Loucy (cell line): Measurements from ENCODE around the gene PTPRT.

Experiments used
- H2AFZ ChIP-seq: fragments of 200-600 bp; sonication (generic); 2 replicates; pipeline ENCODE4 v1.6.0; 2016; ENCODE audit warnings: antibody characterized with exemption, mild to moderate bottlenecking, low read length, moderate library complexity
- H3F3A ChIP-seq: fragments of 200-600 bp; 2 replicates; pipeline ENCODE4 v1.6.0; 2016; ENCODE audit warnings: antibody characterized with exemption, low read depth, mild to moderate bottlenecking
- H3K27me3 ChIP-seq: fragments of 200-600 bp; sonication (generic); 2 replicates; pipeline ENCODE4 v1.6.1; 2014; ENCODE audit warnings: low read length, mild to moderate bottlenecking; ENCODE audit not compliant: insufficient read depth, poor library complexity, severe bottlenecking
- H3K36me3 ChIP-seq: fragments of 200-600 bp; sonication (generic); 2 replicates; pipeline ENCODE4 v1.6.1; 2016; ENCODE audit warnings: low read length; ENCODE audit not compliant: insufficient read depth
- H3K4me1 ChIP-seq: fragments of 200-600 bp; sonication (generic); 2 replicates; pipeline ENCODE4 v1.5.1; 2014; ENCODE audit warnings: low read length, mild to moderate bottlenecking; ENCODE audit not compliant: insufficient read depth, poor library complexity, severe bottlenecking
- H3K4me2 ChIP-seq: fragments of 200-600 bp; sonication (generic); 2 replicates; pipeline ENCODE4 v1.6.0; 2014; ENCODE audit warnings: antibody characterized with exemption, low read length, low read depth, mild to moderate bottlenecking; ENCODE audit not compliant: poor library complexity, severe bottlenecking
- H3K4me3 ChIP-seq: fragments of 200-600 bp; sonication (generic); 2 replicates; pipeline ENCODE4 v1.5.1; 2014; ENCODE audit warnings: low read length, mild to moderate bottlenecking, mixed read lengths; ENCODE audit not compliant: poor library complexity, severe bottlenecking
- H3K79me2 ChIP-seq: fragments of 200-600 bp; sonication (generic); 2 replicates; pipeline ENCODE4 v1.6.1; 2014; ENCODE audit warnings: low read length; ENCODE audit not compliant: insufficient read depth
- H3K9ac ChIP-seq: fragments of 200-600 bp; sonication (generic); 2 replicates; pipeline ENCODE4 v1.6.0; 2014; ENCODE audit warnings: mild to moderate bottlenecking, low read depth, low read length, moderate library complexity; ENCODE audit not compliant: poor library complexity, severe bottlenecking
- H3K9me2 ChIP-seq: fragments of 200-600 bp; sonication (generic); replicated peaks from 2 replicates; pipeline ENCODE4 v1.6.1; 2016; ENCODE audit warnings: low read depth, low read length, mixed read lengths
- H3K9me3 ChIP-seq: fragments of 200-600 bp; sonication (generic); 2 replicates; pipeline ENCODE4 v1.6.1; 2014; ENCODE audit warnings: mild to moderate bottlenecking, antibody characterized with exemption, low read length, low read depth; ENCODE audit not compliant: insufficient read depth
- H4K20me1 ChIP-seq: fragments of 200-600 bp; sonication (generic); 2 replicates; pipeline ENCODE4 v1.6.0; 2014; ENCODE audit warnings: antibody characterized with exemption, low read length, mild to moderate bottlenecking; ENCODE audit not compliant: insufficient read depth, poor library complexity, severe bottlenecking
- EZH2phosphoT487 ChIP-seq: fragments of 200-600 bp; IDR thresholded peaks from 2 replicates; pipeline ENCODE4 v1.6.1; 2018; ENCODE audit warnings: antibody characterized with exemption, mild to moderate bottlenecking, moderate library complexity, borderline replicate concordance
- TF ChIP-seq, protein P1 (sequence below): fragments of 200-600 bp; sonication (generic); conservative IDR thresholded peaks from 2 replicates; pipeline ENCODE4 v1.5.1; 2014; ENCODE audit warnings: mild to moderate bottlenecking, antibody characterized with exemption, low read length

Gene PTPRT

GRCh38 chr20:42628683-42629082 is 561.0 kb downstream of the PTPRT start:
- Histone ChIP-seq H3K9me3 (no peaks in the 10 kb centered on the region), H3K9me2 (no peaks in the 10 kb centered on the region), H3F3A (no peaks in the 10 kb centered on the region), H3K36me3 (no peaks in the 10 kb centered on the region), H3K4me2 (no peak overlapping the region), H3K27me3 (no peaks in the 10 kb centered on the region), H2AFZ (no peak overlapping the region), H4K20me1 (no peaks in the 10 kb centered on the region), H3K79me2 (no peaks in the 10 kb centered on the region), H3K4me1 (no peaks in the 10 kb centered on the region), H3K4me3 (no peak overlapping the region), H3K9ac (no peak overlapping the region)
- TF ChIP-seq, protein P1, sequence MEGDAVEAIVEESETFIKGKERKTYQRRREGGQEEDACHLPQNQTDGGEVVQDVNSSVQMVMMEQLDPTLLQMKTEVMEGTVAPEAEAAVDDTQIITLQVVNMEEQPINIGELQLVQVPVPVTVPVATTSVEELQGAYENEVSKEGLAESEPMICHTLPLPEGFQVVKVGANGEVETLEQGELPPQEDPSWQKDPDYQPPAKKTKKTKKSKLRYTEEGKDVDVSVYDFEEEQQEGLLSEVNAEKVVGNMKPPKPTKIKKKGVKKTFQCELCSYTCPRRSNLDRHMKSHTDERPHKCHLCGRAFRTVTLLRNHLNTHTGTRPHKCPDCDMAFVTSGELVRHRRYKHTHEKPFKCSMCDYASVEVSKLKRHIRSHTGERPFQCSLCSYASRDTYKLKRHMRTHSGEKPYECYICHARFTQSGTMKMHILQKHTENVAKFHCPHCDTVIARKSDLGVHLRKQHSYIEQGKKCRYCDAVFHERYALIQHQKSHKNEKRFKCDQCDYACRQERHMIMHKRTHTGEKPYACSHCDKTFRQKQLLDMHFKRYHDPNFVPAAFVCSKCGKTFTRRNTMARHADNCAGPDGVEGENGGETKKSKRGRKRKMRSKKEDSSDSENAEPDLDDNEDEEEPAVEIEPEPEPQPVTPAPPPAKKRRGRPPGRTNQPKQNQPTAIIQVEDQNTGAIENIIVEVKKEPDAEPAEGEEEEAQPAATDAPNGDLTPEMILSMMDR = no peak
- TF ChIP-seq EZH2phosphoT487 = no peak

DNA sequence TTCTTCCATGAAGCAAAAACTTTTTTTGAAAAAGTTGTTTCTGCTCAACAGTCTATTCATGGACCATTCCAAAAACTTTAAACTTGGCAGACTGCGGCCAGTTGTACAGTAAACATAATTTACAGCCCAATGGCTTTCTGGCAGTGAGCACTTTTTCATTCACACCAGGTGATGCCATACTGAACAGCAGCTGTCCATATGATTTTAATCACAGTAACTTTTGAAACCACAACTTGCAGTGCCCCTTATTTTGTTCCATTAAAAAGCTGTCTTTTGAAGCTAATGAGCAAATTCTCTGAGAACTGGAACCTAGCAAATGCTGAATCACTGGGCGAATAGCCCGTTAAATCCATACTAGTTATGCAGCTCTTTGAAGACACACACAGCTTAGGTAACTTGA is 576.6 kb downstream of the PTPRT start:
- H4K20me1 ChIP-seq = no peaks in the 10 kb centered on the region

GRCh38 chr20:42611889-42612837 is 577.5 kb downstream of the PTPRT start:
- Histone ChIP-seq H2AFZ (no peak overlapping the region), H3K79me2 (no peaks in the 10 kb centered on the region), H3K27me3 (no peaks in the 10 kb centered on the region), H3K4me1 (no peaks in the 10 kb centered on the region), H3K4me3 (no peak overlapping the region), H3K36me3 (no peaks in the 10 kb centered on the region), H3K4me2 (no peak overlapping the region), H3F3A (no peaks in the 10 kb centered on the region), H4K20me1 (no peaks in the 10 kb centered on the region), H3K9me2 (no peaks in the 10 kb centered on the region), H3K9ac (no peak overlapping the region), H3K9me3 (no peaks in the 10 kb centered on the region)
- no peak for TF ChIP-seq EZH2phosphoT487
- TF ChIP-seq, protein P1 = no peak

More for the DNA sequence above, 576.6 kb downstream of the PTPRT start:
- Histone ChIP-seq H3K79me2 (no peaks in the 10 kb centered on the region), H3K4me2 (no peak overlapping the region), H3K4me3 (no peak overlapping the region), H3K9me2 (no peaks in the 10 kb centered on the region), H3K9me3 (no peaks in the 10 kb centered on the region), H3K36me3 (no peaks in the 10 kb centered on the region), H2AFZ (no peak overlapping the region), H3K9ac (no peak overlapping the region), H3K4me1 (no peaks in the 10 kb centered on the region), H3F3A (no peaks in the 10 kb centered on the region), H3K27me3 (no peaks in the 10 kb centered on the region)
- TF ChIP-seq EZH2phosphoT487 = no peak
- TF ChIP-seq, protein P1 = no peak
